ENCODE measurements around the gene NIPSNAP3A.

NIPSNAP3A gene

DNA sequence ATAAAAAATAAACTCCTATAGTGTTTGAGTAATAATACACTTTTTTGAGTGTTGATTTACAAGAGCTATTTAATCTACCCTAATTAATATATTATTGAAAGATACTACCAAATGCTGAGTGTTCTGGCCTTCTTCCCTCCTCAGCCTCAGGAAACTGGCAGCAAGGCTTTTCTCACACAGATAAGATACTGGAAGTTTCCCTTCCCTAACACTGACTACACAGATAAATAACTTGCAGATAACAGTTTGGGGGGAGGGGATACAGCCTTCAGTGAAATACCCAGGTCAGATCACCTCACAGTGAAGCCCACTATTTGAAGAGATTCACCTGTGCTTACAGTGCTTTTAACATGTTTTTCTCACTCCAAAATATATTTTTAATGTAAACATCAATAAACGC, 1.6 kb upstream of the NIPSNAP3A start:
- TF ChIP-seq, protein P1, sequence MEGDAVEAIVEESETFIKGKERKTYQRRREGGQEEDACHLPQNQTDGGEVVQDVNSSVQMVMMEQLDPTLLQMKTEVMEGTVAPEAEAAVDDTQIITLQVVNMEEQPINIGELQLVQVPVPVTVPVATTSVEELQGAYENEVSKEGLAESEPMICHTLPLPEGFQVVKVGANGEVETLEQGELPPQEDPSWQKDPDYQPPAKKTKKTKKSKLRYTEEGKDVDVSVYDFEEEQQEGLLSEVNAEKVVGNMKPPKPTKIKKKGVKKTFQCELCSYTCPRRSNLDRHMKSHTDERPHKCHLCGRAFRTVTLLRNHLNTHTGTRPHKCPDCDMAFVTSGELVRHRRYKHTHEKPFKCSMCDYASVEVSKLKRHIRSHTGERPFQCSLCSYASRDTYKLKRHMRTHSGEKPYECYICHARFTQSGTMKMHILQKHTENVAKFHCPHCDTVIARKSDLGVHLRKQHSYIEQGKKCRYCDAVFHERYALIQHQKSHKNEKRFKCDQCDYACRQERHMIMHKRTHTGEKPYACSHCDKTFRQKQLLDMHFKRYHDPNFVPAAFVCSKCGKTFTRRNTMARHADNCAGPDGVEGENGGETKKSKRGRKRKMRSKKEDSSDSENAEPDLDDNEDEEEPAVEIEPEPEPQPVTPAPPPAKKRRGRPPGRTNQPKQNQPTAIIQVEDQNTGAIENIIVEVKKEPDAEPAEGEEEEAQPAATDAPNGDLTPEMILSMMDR (IDR thresholded peaks at IDR 0.05) = no peak

DNA sequence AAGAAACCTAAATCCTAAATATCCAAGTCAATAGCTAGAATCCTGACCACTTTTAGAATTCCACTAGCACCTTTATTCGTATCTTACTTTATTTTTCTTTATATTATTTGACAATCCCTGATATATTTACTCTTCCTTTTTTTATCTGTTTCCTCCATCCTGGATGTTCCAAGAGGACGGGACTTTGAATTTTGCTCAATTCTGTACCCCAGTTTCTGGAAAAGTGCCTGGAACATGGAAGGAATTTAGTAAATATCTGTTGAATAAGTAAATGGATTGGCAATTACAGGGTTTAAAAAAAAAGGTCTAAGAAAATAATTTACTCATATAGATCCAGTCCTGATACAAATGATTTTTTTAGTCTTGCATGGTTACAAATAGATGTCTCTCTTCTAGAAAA, 1.2 kb upstream of the NIPSNAP3A start:
- TF ChIP-seq, protein P1 (IDR thresholded peaks at IDR 0.05) = no peak

DNA sequence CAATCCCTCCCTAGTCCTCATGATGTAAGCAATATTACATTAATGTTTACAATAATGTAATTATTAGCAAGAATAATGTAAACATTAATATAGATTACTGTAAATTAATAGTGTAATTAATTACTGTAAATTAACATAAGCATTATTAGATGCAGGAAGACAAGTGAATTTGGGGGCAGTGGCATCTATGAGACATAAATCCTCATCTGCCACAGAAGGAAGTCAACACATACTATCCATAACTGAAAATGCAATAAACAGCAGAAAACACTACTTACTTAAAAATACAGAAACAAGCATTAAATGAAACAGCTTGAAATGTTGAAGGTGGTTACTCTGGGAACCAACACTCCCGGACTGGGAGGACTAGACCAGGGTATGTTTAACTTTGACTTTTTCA, 685 bp upstream of the NIPSNAP3A start:
- TF ChIP-seq, protein P1 (IDR thresholded peaks at IDR 0.05) = no peak

DNA sequence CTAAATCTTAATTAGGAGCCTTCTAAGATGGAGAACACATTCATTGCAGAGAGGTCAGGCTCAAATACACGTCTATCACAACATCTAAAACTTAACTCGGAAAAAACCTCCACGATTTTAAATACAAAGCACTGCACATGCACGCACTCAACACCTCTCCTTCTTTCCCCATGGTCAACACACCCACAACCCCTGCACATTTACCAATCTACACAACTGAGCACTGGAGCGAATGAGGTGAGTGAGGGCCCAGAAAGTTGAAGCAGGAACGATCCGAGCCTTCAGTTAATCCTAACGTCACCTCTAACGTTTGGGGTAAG, 278 bp upstream of the NIPSNAP3A start:
- TF ChIP-seq, protein P1 (IDR thresholded peaks at IDR 0.05) = no peak

DNA sequence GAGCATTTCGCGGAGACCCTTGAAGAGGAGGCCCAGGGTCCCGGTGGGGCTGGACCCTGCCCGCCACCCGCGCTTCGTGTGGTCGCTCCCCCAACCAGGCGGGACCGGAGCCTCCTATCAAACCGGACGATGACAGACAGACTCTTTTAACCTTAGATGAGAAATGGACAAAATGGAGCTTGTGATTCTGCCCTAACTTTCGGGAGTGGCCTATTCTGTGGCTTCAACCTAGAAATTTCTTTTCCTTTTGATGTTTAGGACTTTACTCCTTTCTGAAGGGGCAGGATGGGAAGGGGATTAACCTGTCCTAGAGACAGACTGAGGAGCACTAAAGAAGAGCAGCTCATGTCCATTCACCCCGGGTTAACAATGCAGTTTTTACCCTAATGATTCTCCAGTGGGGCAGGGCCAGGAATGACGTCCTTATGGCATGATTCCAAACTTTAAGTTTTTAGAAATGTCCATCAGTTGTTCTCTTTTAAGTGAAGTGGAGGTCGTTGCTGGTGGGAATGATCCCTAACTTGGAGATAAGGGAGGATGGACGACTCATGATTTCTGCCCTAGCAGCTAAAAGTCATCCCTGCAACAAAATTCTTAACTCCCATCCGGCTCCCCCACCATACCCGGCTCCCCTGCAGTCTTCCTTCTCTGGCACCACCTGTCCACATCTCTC, 1.0 kb downstream of the NIPSNAP3A start:
- TF ChIP-seq, protein P1 (IDR thresholded peaks at IDR 0.05) = no peak

DNA sequence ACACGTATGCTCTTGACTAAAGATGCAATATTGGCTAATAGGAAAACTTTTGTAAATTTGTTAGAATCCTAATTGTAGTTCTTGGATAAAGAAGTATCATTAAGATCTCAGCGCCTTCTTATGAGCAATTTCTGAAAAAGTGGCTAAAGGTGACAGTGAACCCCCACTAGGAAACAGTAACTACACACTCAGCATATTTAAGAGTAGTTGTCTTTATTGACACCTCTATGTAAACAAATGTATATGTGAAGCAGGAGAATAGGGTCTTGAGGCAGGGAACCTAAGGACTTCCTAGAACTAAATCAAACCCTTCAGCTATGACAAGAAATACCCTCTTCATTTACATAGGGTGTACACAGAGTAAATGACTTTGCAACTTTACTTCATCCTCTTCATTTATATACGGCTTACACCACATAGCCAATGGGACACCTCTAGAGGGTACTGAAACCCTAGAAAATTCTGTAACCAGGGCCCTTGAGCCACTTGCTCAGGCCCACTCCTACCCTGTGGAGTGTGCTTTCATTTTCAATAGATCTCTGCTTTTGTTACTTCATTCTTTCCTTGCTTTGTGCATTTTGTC, 2.8 kb downstream of the NIPSNAP3A start:
- TF ChIP-seq, protein P1 (IDR thresholded peaks at IDR 0.05) = no peak

DNA sequence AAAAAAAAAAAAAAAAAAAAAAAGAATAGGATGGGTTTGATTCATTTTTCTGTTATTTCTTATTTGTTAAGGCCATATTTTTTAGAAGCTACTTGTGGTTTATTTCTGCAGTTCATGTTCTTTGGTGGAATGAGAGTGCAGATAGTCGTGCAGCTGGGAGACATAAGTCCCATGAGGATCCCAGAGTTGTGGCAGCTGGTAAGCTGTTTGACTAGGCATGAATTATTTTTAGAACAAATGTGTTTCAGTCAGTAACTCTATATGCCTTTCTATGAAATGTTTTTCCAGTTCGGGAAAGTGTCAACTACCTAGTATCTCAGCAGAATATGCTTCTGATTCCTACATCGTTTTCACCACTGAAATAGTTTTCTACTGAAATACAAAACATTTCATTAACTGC, 11.5 kb downstream of the NIPSNAP3A start:
- TF ChIP-seq, protein P1 (IDR thresholded peaks at IDR 0.05) = no peak

DNA sequence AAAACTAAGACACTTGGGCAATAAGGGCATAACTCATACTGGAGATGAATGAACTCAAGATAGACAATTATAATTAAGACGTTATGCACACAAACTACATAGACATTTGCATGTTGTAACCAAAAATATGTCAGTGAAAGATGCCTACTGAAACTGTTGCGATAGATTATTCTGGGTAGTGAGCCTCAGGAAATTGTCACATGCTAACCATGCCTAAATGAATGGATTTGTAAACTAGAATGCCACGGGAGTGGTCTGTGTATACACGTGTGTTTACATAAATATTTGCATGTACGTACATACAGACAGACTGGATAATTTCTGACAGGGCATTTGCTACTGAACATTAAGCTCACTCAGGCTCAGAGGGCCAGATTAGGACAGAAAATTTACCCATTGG, 17.7 kb downstream of the NIPSNAP3A start:
- TF ChIP-seq, protein P1 (IDR thresholded peaks at IDR 0.05) = no peak
